HG02970 (cell line): ENCODE data around the gene CDC42BPG.
"Not testable (repeated sequence)": the region's sequence is repeated elsewhere in the genome, so short reads cannot be mapped to it uniquely, and the experiment has no call there.

Source experiments
- ATAC-seq: cut with Tn5 transposase; IDR thresholded peaks from one replicate; pipeline ENCODE4 v1.9.1; 2021; ENCODE audit warnings: mild to moderate bottlenecking, moderate library complexity, moderate number of reproducible peaks; ENCODE audit not compliant: unreplicated experiment, low FRiP score

The CDC42BPG gene

DNA sequence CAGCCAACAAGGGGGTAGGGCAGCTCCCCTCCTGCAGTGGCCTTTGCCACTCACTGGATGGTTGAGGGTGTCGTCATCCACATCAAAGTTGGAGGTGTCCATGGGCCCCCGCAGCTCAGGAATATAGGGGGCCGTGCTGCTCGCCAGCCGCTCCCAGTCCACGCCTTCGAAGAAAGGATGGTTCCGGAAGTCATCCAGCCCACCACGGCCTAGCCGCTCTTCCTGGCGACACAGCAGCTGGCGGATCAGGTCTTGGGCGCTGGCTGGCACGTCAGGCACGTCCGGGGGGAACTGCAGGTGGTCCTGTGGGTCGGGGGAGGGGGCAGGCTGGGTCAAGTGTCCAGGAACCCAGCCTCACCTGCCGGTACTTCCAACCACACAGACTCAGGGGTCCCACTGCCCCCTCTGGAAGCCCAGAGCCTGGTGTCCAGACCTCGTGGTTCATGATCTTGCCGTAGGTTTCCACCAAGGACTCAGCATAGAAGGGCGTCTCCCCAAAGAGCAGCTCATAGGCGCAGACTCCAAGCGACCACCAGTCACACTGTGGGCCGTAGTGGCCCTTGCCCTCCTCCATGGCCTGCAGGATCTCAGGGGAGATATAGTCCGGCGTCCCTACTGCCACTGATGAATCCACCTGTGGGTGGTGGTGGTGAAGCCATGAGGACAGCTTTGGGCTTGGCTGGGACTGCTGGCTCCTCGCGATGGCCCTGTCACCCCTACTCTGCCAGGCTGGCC, 5.7 kb downstream of the CDC42BPG start:
- no peak for ATAC-seq

DNA sequence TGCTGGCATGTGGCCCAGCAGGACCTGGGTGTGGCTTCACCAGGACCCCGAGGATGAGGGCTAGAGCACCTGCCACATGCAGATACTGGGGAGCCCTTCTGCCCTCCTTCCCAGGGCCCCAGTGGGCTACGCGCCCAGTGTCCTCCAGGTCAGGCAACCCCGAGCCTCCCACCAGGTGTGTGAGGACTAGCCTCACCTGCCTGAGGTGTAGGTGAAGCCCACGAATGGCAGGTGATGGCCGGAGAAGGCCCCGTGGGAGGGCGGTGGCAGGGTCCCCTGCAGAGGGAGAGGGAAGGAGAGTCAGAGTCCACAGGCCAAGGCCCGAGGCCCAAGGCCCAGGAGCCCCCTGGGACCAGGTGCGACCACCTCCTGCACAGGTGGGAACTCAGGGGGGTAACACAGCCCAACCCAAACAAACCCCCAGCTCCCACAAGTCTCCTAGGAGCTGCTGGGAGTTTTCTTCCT, 6.5 kb downstream of the CDC42BPG start:
- ATAC-seq = no peak

- no peak for ATAC-seq
Observed at GRCh38 chr11:64836448-64837072, 7.9 kb downstream of the CDC42BPG start.

DNA sequence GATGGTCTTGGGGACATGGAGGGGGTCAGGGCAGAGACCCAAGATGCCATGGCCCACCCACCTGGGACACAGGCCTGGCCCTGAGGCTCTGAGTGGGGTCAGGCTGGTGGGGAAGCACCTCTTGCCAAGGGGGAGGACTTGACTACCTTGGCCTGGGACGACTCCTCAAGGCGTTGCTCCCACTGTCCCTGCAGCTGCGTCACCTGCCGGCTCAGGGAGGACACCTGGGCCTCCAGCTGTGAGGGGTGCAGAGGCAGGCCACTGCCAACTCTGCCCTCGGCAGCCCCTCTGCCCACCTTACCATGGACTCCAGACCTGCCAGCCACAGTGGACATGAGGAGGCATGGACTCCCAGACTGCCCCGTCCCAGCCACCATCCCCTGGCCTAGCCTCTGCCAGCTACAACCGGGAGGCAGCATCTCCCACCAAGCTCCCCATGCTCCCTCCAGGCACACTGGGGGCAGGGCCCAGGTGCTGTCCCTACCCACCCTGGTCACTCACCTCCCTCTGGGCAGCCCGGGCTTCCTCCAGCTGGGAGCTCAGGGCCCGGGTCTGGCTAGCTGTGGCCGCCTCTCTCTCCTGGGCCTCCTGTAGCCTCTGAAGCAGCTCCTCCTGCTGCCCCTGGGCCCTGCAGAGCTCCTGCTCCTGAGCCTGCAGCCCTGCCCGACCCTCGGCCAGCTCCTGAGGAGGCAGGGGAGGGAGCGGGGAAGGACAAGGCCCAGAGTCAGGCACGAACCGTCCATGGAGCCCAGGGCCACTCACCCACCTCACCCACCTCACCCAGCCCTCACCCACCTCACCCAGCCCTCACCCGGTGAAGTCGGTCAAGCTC, 8.6 kb downstream of the CDC42BPG start:
- ATAC-seq = no peak

- ATAC-seq = no peak
Observed at GRCh38 chr11:64834723-64835615, 9.5 kb downstream of the CDC42BPG start.

- no peak for ATAC-seq
Observed at GRCh38 chr11:64834031-64834722, 10.3 kb downstream of the CDC42BPG start.

DNA sequence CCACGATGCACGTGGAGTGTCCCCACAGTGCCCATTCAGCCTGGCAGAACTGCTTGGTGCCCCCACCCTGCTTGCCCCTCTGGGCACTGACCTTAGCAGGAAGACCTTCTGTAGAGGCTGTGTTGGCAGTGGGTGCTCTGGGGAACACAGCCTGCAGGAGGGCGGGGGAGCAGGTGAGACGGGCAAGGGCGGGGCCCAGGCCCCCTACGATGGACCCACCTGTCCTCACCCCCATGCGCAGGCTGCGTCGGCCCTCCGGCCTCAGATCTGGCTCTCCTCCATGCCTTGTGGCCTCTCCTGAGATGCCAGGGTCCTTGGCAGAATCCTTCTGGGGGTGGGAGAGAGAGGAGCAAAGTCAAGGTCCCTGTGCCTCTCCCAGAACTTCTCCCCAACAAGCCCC, 10.9 kb downstream of the CDC42BPG start:
- ATAC-seq = no peak

GRCh38 chr11:64833198-64833502, 11.3 kb downstream of the CDC42BPG start:
- ATAC-seq = no peak

DNA sequence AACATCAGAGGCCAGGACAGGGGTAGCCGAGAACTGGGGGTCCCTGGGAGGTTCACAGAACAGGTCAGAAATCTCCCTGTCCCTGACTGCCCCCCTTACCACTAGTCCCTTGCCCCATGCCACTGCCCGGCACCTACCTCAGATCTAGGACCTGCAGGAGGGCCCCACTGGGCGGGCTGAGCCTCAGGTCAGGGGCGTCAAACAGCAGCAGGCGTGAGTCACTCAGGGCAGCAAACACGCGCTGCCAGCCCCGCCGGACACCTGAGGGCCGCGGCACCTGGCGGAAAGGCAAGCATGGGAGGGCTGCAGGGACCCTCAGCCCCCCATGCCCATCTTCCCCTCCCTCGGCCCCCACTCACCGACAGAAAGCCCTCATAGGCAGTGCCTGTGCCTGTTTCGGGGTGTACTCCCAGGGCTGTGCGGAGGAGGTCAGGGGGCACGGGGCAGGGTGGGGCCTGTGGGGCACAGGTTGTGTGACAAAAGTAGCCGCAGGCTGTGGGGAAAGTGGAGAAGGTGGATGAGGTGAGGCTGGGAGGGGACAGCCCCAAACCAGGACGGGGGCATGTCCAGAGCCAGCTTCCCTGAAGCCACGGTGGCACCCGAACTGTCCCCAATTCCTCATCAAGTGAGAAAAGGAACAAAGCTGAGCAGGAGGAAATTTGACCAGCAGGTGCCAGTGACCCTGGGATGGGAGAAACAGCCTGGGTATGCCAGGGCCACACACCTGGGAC, 11.8 kb downstream of the CDC42BPG start:
- ATAC-seq = no peak

GRCh38 chr11:64831411-64831891, 13.0 kb downstream of the CDC42BPG start:
- no peak for ATAC-seq

- ATAC-seq = no peak
Observed at GRCh38 chr11:64829536-64830251, 14.8 kb downstream of the CDC42BPG start.

GRCh38 chr11:64827451-64827839, 17.0 kb downstream of the CDC42BPG start:
- no peak for ATAC-seq

DNA sequence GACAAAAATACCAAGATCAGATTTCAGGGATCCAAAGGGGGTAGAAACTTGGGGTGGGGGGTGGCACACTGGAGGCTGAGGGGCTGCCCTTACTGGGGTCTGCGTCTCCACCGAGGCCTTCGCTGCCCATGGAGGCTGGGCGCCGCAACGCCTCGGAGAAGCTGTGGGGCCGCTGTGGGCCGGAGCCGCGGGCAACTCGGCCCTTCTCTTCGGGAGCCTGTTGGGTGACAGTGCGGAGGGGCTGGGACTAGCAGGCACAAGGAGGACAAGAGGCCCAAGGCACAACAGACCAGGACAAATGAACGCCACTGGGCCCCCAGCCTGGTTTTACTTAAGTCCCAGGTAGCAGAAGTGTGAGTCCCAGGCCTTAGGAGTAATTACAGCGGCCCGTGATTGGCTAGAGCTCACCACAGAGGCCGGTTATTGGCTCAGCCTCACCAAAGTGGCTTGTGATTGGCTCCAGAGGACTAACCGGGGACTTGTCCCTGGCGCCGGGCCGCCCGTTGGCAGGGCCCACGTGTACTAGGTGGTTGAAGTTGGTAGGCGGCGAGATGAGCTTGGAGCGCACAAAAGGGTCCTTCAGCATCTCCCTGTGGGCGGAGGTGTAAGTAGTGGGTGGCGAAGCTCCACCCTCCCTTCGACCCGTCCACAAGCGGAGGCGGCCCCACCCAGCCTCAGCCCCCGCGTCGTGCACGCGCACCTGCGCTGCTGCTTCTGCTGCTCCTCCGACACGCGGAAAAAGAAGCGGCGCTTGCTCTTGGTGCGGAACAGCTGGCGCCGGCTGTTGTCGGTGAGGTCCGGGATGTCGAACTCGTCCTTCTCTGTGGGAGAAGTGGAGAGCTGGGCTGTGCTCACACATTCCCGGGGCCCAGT, 17.6 kb downstream of the CDC42BPG start:
- ATAC-seq = no peak

DNA sequence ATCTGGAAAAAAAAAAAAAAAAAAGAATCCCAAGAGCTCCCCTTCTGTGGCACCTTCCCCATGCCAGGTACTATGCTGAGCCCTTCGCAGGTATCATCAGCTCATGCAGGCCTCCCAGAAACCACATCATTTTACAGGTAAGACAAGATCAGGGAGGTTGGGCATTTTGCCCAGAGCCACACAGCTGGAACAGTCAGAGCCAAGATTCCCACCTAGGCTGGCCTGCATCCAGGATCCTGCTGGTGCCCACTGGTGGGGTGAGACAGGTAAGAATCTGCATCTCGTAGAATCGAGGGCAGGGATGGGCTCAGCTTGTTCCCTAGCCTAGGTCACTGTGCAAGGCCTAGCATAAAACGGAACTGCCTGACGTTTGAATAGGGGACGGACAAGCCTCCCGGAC, 18.4 kb downstream of the CDC42BPG start:
- ATAC-seq = no peak

DNA sequence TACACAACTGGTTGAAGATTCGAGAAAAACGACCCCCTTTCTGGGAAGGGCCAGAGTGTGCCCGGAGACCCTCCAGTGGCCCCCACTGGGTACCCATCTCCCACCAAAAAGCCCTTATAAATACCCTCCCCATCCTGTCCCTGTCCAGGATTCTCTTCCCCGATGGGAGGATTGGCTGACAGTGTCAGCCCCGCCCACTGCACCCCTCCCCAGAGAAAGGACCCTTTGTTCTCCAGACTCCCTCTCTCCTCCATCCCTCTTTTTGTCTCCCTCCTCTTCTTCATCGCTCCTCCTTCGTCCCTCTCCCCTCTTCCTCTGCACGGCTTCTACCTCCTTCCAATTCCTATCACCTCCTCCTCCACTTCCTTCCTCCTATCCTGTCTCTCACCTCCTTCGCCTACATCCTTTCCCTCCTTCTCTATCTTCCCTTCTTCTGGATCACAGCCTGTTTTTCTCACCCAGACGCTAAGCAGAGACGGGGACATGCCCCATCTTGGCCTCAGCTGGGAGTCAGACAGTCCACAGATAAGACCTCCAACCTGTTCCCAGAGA, 20.8 kb downstream of the CDC42BPG start:
- no peak for ATAC-seq

GRCh38 chr11:64817476-64817875, 27.0 kb downstream of the CDC42BPG start:
- ATAC-seq = no peak

GRCh38 chr11:64815433-64815832, 29.0 kb downstream of the CDC42BPG start:
- not testable (repeated sequence) for ATAC-seq
